Colonic mucosa (tissue), 4 donors: ENCODE measurements around the gene SHANK3. TPM values are rescaled to one million over a fixed set of nuclear protein-coding genes. Genes with fewer than 3 reads are reported as not detected.

Experiments
- DNase-seq: peaks from one replicate; pipeline ENCODE4 v3.0.0-alpha.2; 2020
- H3K27ac ChIP-seq: fragments of 200-600 bp; one replicate; pipeline ENCODE4 v1.8.0; 2021
- H3K27me3 ChIP-seq: fragments of 200-600 bp; one replicate; pipeline ENCODE4 v1.8.0; 2021
- H3K36me3 ChIP-seq: fragments of 200-600 bp; one replicate; pipeline ENCODE4 v1.8.0; 2021
- H3K4me1 ChIP-seq: fragments of 200-600 bp; one replicate; pipeline ENCODE4 v1.8.0; 2021; ENCODE audit warnings: mild to moderate bottlenecking
- H3K4me3 ChIP-seq: fragments of 200-600 bp; one replicate; pipeline ENCODE4 v1.8.0; 2021
- H3K9ac ChIP-seq, 2 donors: one replicate each; pipeline ENCODE4 v1.7.0; 2013; ENCODE audit warnings: control low read depth in 2 of 2, low read depth in 2 of 2, low read length in 2 of 2
- H3K9me3 ChIP-seq: fragments of 200-600 bp; one replicate; pipeline ENCODE4 v1.8.0; 2021
- intact Hi-C: fragments of 100-400 bp; cut with DNase I; formaldehyde crosslinking; loops from one replicate; pipeline ENCODE4 v1.14.1; 2022
- total RNA-seq, 2 donors: library from RNA; stranded (reverse); fragmentation: NEBNext Ultra II Directional in 1 of 2; extraction: Animal tissue kit (Norgen Biotek cat#: 25700) in 1 of 2; gene quantifications; one replicate each; pipeline ENCODE4 v1.2.1, GENCODE V29; 2021
- TF ChIP-seq, protein P1 (sequence below): fragments of 200-600 bp; IDR thresholded peaks from one replicate; pipeline ENCODE4 v1.8.0; 2022; ENCODE audit warnings: antibody characterized with exemption, mild to moderate bottlenecking
- donor health status: healthy.
- donor health status: DM: no; HTN: no; CAD: no.
- donor health status: DM: no; HTN: no; CAD: no.

SHANK3 gene
- total RNA-seq, 2 donors from 2014 or later: 3.6 to 4.3 TPM

DNA sequence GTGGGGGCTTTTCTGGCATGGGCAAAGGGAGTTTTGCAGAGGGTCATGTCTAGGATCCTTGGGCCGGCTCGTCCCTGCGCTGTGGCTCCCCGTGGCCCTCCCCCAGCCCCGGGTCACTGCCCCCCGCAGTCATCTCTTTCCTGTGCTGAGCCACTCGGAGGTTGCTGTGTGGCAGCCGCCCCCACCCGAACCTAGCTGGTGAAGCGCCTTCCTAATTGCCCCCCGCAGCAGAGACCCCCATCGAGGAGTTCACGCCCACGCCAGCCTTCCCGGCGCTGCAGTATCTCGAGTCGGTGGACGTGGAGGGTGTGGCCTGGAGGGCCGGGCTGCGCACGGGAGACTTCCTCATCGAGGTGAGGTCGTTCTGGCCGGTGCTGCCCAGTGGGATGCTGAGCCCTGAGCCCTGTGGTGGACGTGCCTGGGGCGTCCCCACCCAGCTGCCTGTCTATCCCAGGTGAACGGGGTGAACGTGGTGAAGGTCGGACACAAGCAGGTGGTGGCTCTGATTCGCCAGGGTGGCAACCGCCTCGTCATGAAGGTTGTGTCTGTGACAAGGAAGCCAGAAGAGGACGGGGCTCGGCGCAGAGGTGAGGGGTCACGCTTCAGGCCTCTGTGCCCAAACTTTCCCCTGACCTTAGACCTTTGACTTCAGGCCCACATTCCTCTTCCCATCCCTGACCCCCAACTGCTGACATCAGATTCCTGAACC lies 32.0 kb downstream of the SHANK3 start:
- no peak overlapping the region for H3K27ac ChIP-seq
- TF ChIP-seq, protein P1, sequence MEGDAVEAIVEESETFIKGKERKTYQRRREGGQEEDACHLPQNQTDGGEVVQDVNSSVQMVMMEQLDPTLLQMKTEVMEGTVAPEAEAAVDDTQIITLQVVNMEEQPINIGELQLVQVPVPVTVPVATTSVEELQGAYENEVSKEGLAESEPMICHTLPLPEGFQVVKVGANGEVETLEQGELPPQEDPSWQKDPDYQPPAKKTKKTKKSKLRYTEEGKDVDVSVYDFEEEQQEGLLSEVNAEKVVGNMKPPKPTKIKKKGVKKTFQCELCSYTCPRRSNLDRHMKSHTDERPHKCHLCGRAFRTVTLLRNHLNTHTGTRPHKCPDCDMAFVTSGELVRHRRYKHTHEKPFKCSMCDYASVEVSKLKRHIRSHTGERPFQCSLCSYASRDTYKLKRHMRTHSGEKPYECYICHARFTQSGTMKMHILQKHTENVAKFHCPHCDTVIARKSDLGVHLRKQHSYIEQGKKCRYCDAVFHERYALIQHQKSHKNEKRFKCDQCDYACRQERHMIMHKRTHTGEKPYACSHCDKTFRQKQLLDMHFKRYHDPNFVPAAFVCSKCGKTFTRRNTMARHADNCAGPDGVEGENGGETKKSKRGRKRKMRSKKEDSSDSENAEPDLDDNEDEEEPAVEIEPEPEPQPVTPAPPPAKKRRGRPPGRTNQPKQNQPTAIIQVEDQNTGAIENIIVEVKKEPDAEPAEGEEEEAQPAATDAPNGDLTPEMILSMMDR: no peak
- intact Hi-C loops: no loop called here
- DNase-seq: no peak
- H3K27me3 ChIP-seq: no peaks in the 10 kb centered on the region
- no peaks in the 10 kb centered on the region for H3K36me3 ChIP-seq
- no peaks in the 10 kb centered on the region for H3K9me3 ChIP-seq
- no peaks in the 10 kb centered on the region for H3K4me1 ChIP-seq
- no peak overlapping the region for H3K9ac ChIP-seq
- no peak overlapping the region for H3K4me3 ChIP-seq

DNA sequence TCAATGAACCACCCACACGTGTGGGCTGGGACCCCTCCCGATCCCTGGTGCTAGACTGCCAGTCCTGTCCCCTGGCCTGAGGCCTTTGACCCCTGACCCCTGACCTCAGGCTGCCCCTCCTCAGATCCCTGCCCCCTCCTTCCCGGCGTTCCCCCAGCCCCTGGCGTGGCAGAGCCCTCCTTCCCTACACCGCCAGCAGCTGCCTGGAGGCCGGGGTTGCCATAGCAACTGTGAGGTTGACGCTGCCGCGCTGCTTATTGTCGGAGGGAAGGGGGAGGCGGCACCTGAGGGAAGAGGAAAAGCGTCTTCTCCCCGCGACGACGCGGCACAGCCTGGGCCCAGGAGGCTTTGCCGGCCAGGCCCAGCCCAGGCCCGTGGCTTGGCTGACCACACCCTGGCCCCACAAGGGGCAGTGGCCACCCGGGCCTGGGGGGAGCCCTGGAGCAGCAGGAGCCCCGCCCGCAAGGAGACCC lies 32.6 kb downstream of the SHANK3 start:
- intact Hi-C loops: no loop called here
- TF ChIP-seq, protein P1: no peak
- H3K27ac ChIP-seq: no peak overlapping the region
- H3K36me3 ChIP-seq: no peaks in the 10 kb centered on the region
- no peak overlapping the region for H3K4me3 ChIP-seq
- H3K4me1 ChIP-seq: no peaks in the 10 kb centered on the region
- DNase-seq: no peak
- H3K9ac ChIP-seq: no peak overlapping the region
- H3K27me3 ChIP-seq: no peaks in the 10 kb centered on the region
- H3K9me3 ChIP-seq: no peaks in the 10 kb centered on the region

DNA sequence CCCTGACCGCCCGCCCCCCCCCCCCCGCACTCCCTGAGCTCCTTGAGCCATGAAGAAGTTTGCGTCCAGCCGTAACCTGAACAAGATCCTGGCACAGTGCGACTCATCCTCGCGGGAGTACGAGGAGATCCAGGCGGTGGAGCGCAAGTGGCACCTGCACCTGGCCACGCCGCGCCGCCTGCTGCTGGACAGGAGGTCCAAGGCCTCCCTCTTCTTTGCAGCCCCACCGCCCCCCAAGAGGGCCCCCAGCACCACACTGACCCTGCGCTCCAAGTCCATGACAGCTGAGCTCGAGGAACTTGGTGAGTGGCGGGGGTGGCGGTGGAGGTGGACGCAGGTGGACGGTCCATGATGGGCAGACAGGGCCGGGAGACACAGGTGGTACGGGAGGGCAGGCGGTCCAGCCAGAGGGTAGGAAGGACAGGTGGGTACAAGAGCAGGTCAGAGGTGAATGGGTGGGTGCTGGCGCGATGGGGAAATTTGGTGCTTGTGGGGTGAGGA lies 33.3 kb downstream of the SHANK3 start:
- no peaks in the 10 kb centered on the region for H3K9me3 ChIP-seq
- intact Hi-C loops: no loop called here
- H3K9ac ChIP-seq: no peak overlapping the region
- no peaks in the 10 kb centered on the region for H3K36me3 ChIP-seq
- no peak overlapping the region for H3K4me3 ChIP-seq
- H3K4me1 ChIP-seq: no peaks in the 10 kb centered on the region
- DNase-seq: no peak
- no peak overlapping the region for H3K27ac ChIP-seq
- no peaks in the 10 kb centered on the region for H3K27me3 ChIP-seq
- TF ChIP-seq, protein P1: no peak

DNA sequence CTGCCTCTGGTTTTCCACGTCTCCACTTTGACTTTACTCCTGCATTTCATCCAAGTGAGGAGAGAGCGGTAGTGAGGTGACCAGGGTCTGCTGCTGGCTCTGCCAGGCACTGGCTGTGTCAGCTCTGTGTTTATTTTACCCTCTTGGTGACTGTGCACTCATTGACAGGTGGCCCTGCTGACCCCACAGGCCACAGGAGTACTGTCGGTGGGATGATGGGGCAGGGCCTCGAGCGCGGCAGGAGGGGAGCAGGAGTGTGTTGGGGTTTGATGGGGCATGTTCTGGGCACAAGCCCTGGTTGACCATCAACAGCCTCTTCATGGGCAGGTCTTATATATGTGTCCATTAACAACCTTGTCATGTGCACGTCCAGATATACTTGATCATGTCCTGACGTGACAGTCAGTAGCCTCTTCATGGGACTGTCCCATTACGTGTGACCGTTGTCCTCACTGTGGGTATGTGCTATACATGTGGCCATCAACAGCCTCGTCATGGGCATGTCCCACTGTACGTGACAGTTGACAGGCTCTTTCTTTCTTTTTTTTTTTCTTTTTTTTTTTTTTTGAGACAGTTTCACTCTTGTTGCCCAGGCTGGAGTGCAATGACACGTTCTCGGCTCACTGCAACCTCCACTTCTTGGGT lies 34.0 kb downstream of the SHANK3 start:
- intact Hi-C loops: no loop called here
- H3K36me3 ChIP-seq: no peaks in the 10 kb centered on the region
- H3K9me3 ChIP-seq: no peaks in the 10 kb centered on the region
- H3K27ac ChIP-seq: no peak overlapping the region
- DNase-seq: no peak
- H3K27me3 ChIP-seq: no peaks in the 10 kb centered on the region
- no peak overlapping the region for H3K4me3 ChIP-seq
- H3K4me1 ChIP-seq: no peaks in the 10 kb centered on the region
- no peak overlapping the region for H3K9ac ChIP-seq
- TF ChIP-seq, protein P1: no peak

DNA sequence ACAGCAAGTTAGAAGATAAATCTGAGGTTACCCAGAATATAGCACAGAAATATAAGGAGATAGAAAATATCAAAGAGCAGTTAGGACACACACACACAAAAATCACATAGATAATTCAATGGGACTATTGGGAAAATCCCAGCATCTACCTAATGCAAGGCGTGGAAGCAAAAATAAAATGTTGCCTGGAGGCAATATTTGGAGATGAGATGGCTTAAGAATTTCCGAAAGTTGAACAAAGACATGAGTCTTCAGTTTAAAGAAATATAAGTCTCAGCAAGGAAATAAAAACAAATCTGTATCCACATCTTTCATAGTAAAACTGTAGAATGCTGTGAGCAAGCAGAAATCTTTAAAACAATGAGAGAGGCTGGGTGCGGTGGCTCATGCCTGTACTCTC lies 35.9 kb downstream of the SHANK3 start:
- intact Hi-C loops: no loop called here

More for the DNA sequence above, 35.9 kb downstream of the SHANK3 start:
- H3K4me3 ChIP-seq: no peak overlapping the region
- TF ChIP-seq, protein P1: no peak
- H3K27me3 ChIP-seq: no peaks in the 10 kb centered on the region
- H3K36me3 ChIP-seq: no peaks in the 10 kb centered on the region
- no peak overlapping the region for H3K9ac ChIP-seq
- H3K4me1 ChIP-seq: no peaks in the 10 kb centered on the region
- DNase-seq: no peak
- H3K9me3 ChIP-seq: no peaks in the 10 kb centered on the region
- no peak overlapping the region for H3K27ac ChIP-seq
